ENCODE data around the gene EXOC6B. TPM values are rescaled to one million over a fixed set of nuclear protein-coding genes. Genes with fewer than 3 reads are reported as not detected.

The EXOC6B gene
- total RNA-seq, 1 donor from 2014 or later = 13.8 TPM

- TF ChIP-seq CTCF (IDR thresholded peaks at IDR 0.05) = no peak
- Mint-ChIP-seq H3K4me3 (no peak overlapping the region), H3K9me3 (peaks cover 3% of the 10 kb centered on the region), H3K4me1 (no peaks in the 10 kb centered on the region), H3K27me3 (no peaks in the 10 kb centered on the region), H3K36me3 (ENCODE audit: low read depth) (peaks cover 12% of the 10 kb centered on the region), H3K27ac (no peak overlapping the region)
- ATAC-seq (ENCODE audit: low read depth) = no peak
- CTCF ChIA-PET = no interaction called here
- intact Hi-C loops (cut with micrococcal nuclease) = no loop called here
- POLR2A ChIA-PET = no interaction called here
- no peak for DNase-seq
Measured at GRCh38 chr2:72673279-72673678, 152.6 kb downstream of the EXOC6B start.

GRCh38 chr2:72669121-72669520 lies 156.7 kb downstream of the EXOC6B start:
- ChIA-PET POLR2A (no interaction called here), CTCF (no interaction called here)
- ATAC-seq (ENCODE audit: low read depth) = no peak
- Mint-ChIP-seq H3K36me3 (ENCODE audit: low read depth) (peaks cover 24% of the 10 kb centered on the region), H3K27me3 (no peaks in the 10 kb centered on the region), H3K4me3 (no peak overlapping the region), H3K4me1 (no peaks in the 10 kb centered on the region), H3K27ac (no peak overlapping the region), H3K9me3 (peaks cover 28% of the 10 kb centered on the region)
- intact Hi-C loops (cut with micrococcal nuclease) = no loop called here
- DNase-seq = no peak
- no peak for TF ChIP-seq CTCF (IDR thresholded peaks at IDR 0.05)

- ATAC-seq (ENCODE audit: low read depth) = no peak
- intact Hi-C loops (cut with micrococcal nuclease) = no loop called here
- ChIA-PET POLR2A (no interaction called here), CTCF (no interaction called here)
- Mint-ChIP-seq H3K9me3 (peaks cover 28% of the 10 kb centered on the region), H3K4me3 (no peak overlapping the region), H3K27ac (no peak overlapping the region), H3K4me1 (no peaks in the 10 kb centered on the region), H3K36me3 (ENCODE audit: low read depth) (peaks cover 24% of the 10 kb centered on the region), H3K27me3 (no peaks in the 10 kb centered on the region)
- no peak for TF ChIP-seq CTCF (IDR thresholded peaks at IDR 0.05)
- DNase-seq = no peak
Measured at GRCh38 chr2:72668647-72669046, 157.2 kb downstream of the EXOC6B start.

- no peak for TF ChIP-seq CTCF (IDR thresholded peaks at IDR 0.05)
- Mint-ChIP-seq H3K27me3 (no peaks in the 10 kb centered on the region), H3K9me3 (peaks cover 28% of the 10 kb centered on the region), H3K4me1 (no peaks in the 10 kb centered on the region), H3K4me3 (no peak overlapping the region), H3K36me3 (ENCODE audit: low read depth) (peaks cover 19% of the 10 kb centered on the region), H3K27ac (no peak overlapping the region)
- intact Hi-C loops (cut with micrococcal nuclease) = no loop called here
- CTCF ChIA-PET = no interaction called here
- POLR2A ChIA-PET = no interaction called here
- ATAC-seq (ENCODE audit: low read depth) (no peak), DNase-seq (no peak)
Measured at GRCh38 chr2:72665448-72665847, 160.4 kb downstream of the EXOC6B start.

- Mint-ChIP-seq H3K36me3 (ENCODE audit: low read depth) (peaks cover 3% of the 10 kb centered on the region), H3K27ac (no peak overlapping the region), H3K27me3 (no peaks in the 10 kb centered on the region), H3K4me3 (no peak overlapping the region), H3K9me3 (peaks cover 15% of the 10 kb centered on the region), H3K4me1 (no peaks in the 10 kb centered on the region)
- no peak for TF ChIP-seq CTCF (IDR thresholded peaks at IDR 0.05)
- no peak for ATAC-seq (ENCODE audit: low read depth)
- POLR2A ChIA-PET = no interaction called here
- CTCF ChIA-PET = no interaction called here
- no peak for DNase-seq
- intact Hi-C loops (cut with micrococcal nuclease) = no loop called here
Measured at GRCh38 chr2:72661985-72662384, 163.8 kb downstream of the EXOC6B start.

Measured in activated B cell treated with CpG ODN at 0.5 μM for 24 hours (primary cell).